ENCODE results near the gene CHMP1B.

The CHMP1B gene, protein sequence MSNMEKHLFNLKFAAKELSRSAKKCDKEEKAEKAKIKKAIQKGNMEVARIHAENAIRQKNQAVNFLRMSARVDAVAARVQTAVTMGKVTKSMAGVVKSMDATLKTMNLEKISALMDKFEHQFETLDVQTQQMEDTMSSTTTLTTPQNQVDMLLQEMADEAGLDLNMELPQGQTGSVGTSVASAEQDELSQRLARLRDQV
- total RNA-seq, result 263 to 394 (median 301) reads per million in 4 donors

DNA sequence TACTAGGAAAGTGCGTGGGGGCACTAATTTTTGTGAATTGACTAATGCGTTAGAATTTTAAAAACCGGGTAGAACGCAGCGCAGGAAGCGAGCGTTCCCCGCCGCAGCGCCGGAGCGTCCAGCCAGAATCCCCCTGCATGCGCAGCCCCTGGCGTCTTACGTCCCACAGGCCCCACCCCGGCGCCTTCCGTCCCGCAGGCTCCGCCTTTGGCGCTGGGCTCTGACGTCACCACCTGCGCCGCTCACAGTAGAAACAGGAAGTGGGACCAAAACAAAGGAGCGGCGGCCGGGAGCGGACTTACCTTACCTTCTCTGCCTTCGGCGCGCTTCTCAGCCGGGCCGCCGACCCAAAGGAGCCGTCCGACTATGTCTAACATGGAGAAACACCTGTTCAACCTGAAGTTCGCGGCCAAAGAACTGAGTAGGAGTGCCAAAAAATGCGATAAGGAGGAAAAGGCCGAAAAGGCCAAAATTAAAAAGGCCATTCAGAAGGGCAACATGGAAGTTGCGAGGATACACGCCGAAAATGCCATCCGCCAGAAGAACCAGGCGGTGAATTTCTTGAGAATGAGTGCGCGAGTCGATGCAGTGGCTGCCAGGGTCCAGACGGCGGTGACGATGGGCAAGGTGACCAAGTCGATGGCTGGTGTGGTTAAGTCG, at the start of gene CHMP1B:
CHMP1B (plus strand) TSS at position 268 of the 660 bp plus-strand sequence; CDS start at position 367, 99 bp downstream.
- DNase-seq, result peak; percentile 90 to 96 (median 95)

DNA sequence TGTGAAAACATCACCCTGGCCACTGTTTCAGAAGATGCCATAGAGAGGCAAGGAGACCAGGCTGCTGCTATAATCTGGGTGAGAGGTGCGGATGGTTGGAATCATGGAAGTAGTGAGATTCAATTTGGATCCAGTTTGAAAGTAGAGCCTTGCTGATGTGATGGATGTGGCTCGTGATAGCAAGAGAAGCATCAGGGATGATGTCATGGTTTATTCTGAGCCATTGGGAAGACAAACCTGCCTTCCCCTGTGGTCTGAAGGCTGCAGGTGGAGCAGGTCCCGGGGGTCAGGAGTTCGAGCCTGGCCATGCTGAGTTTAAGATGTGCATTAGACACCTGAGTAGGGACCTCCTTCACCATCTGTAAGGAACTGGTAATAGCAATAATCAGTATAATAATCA, 49.6 kb upstream of the CHMP1B start:
- no peak for DNase-seq

DNA sequence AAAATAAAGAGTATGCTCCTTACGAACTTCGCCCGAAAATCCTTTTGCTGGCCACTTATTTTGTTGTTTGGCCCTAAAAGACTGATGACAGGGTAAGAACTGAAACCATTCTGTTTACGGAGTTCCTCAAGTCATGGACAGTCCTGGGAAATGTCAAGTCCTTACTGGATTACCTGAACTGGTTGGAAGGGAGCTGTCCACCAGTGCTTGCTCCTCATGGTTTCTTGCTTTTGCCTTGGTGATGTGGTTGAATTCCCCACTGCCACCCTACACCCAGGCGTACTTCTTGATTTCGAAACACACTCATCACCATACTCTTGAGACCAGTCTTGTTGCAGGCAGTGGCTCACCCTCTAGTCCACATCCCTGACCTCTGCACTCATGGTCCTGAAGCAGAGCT, 49.1 kb upstream of the CHMP1B start:
- no peak for DNase-seq

DNA sequence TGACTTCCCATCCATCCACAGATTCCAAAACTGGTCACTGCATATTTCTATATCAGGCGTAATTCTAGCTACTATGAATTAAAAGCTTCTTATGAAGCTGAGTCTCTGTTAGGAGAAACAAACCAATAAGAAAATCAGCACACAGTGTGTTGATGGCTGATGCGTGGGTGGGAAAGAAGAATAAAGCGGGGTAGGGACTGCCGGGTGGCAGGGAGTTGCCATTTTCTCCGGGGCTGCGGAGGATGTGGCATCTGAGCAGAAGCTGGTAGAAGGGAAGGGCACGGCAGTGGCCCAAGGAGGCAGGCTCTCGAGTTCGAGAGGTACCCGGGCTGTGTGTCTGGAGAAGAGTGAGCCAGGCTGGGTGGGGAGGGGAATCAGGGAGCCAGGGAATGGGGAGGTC, 48.6 kb upstream of the CHMP1B start:
- no peak for DNase-seq

DNA sequence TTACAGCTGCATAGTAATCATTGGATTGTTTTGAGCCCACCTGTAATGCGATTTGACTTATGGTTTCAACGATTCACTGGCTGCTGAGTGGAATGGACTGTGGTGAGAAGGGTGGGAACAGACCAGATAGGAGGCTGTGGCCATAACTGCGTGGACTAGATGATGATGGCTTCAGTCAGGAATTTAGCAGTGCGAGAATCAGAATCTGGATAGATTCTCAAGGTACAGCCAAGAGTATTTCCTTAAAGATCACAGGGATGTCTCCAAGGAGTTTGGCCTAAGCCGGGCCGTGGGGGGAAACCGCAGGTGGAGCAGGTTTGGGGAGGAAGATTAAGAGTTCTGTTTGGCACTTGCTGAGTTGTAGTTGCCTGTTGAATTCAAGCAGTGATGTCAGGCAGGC, 44.0 kb upstream of the CHMP1B start:
- DNase-seq, result no peak

DNA sequence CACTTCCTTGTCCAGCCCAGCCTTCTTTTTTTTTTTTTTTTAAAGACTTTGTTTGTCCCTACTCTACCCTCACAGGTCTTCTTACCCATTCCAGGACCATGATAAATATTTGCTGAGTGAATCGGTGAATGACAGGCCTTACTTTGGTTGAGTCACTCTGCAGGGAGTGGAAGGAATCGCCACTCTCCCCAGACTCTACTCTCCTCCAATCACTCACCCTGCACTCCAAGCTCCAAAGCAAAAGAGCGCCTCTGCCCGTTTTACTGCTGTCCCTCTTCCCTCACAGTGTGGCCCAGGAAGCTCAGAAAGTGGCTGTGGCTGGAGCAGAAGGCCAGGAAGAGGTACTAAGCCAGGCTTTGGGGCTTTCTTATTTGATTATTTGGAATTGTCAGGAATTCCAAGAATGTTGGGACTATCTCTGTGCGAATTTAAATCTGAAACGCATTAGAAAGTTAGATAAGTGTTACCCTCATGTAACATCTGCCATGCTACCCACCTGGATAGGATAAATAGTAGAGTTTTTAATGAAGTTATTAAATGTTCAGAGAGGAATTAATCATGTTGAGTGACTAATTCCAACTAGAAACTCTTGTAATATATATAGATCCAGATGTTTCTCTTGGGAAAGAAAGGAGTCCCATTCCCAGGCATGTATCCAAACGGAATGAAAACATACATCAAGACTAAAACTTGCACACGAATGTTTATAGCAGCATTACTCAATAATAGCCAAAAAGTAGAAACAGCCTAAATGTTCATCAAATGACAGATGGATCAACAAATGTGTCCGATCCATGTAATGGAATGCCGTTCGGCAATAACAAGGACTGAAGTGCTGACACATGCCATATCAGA, 43.0 kb upstream of the CHMP1B start:
- no peak for DNase-seq

DNA sequence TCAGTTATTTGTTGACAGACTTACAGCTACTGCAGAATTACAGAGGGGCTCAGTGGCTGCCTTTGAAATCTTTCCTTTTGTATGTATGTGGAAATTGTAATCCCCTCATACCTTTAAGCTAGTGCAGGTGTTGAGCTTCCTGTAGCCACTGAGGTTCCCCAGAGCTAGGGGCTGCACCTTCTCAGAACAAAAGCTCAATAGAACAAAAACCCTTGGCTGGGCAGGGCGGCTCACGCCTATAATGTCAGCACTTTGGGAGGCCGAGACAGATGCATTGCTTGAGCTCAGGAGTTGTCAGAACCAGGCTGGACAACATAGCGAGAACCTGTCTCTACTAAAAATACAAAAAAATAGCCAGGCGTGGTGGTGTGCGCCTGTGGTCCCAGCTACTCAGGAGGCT, 41.3 kb upstream of the CHMP1B start:
- DNase-seq, result no peak

DNA sequence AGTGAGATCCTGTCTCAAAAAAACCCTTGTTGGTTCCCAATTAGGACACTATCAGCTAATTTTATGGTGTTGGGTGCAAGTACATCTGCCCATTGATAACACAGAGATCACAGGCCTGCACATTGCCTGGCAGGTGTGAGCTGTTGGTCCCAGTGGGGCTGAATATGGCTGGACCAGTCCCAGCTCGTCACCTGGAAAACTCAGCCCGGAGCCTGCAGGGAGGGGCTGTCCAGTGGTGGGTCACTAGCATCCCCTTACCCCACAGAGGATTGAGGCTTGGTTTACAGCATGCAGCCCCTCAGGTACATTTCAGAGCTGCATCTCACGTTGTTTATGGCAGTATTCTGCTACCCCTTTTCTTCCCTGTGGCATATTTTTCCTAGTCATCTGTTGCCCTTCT, 40.8 kb upstream of the CHMP1B start:
- no peak for DNase-seq

DNA sequence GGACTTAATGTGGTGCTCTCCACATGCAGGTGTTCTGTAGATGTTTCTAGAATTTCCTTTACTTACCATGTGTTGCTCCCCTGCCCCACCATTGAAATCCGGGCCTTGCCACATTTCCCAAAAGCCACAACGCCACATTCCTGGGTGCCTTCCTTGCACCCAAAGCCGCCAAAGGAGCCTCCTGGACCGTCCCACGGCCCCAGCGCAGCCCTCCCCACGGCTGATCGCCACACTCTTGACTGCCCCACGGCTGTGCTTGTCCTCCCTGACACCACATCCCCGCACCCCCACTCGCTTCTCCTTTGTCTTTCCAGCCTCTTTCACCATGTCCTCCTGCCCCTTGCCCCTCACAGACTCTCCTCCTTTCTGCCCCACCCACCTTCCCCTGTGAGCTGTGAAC, 40.2 kb upstream of the CHMP1B start:
- no peak for DNase-seq

DNA sequence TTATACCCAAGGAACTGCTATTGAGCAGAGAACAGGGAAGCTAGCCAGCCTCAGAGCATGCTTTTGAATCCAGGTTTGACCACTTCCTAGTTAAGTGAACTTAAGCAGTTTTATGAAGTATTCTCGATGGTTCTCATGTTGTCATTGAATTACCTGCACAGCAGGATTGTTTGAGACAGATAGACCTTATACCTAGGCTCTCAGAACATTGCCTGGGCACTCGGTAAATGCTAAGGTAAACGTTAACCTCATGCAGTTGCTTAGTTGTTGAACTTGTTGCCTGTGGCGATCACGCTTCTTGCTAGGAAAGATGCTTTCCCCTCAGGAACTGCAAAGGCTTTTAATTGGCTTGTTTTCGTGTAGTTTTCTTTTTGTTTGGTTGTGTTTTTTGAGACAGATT, 34.0 kb upstream of the CHMP1B start:
- DNase-seq, result no peak

DNA sequence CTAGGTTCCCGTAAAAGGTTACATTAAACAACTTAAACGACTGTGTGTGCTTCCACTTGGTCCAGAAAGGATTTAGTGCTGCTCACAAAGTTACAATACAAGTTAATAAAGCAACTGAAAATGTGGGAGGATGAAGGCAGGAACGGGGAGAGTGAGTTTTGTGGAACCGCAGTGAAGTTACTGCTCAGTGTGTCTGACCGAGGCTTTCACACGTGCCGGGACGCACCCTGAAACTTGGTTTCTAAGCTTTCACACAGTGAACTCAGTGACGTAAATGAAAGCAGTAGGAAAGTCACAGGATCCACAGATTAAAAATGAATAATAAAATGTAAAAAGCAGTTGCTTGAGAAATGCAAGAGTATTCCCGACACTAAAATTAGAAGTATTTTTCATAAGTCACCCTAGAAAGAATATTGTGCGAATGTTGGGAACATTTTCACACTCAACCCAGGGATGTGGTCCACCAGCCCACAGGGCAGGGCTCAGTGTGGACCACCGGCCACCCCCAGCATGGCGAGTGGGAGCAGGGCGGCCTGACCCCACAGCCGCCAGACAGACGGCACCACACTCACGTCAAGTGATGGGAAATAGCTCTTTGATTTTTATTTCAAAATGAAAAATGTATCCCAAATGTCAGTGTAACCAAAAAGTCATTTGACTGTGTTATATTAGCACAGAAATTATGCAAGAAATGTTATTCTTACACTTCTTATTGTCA, 32.6 kb upstream of the CHMP1B start:
- DNase-seq, result no peak

DNA sequence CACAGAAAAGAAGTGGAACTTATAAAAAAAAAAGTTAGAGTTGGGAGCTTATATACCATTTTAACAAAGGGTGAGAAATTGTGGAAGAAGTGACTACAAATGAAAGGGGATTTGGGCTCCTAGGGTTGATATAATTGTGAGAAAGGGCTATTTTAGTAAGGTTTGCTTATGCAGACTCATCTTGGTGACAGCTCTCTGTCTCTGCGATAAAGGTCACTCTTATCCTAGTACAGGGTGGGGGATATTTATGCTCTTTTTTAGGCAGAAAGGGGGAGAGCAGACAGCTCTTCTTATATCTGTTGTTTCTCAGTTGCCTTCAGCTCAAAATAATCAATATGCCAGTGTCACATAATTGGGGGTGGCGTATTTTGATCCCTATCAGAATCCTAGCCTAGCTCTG, 31.3 kb upstream of the CHMP1B start:
- no peak for DNase-seq

DNA sequence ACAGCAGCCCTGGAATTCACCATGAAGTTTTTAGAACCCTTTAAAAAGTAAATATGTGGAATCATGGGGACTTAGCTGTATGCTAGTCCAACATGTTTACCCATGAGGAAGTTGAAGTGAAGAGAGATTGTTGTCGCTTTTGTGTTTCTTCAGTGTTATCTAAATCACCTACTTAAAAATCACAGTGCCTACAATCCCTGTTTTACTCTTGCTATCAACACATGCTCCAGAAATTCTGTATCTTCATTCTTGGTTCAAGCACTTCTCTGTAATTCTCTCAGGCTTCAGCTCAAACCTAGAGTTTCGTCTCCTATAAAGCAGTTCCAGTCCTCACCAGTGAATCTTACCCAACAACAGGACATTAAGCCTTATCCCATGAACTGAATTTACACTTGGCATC, 30.5 kb upstream of the CHMP1B start:
- DNase-seq, result no peak

DNA sequence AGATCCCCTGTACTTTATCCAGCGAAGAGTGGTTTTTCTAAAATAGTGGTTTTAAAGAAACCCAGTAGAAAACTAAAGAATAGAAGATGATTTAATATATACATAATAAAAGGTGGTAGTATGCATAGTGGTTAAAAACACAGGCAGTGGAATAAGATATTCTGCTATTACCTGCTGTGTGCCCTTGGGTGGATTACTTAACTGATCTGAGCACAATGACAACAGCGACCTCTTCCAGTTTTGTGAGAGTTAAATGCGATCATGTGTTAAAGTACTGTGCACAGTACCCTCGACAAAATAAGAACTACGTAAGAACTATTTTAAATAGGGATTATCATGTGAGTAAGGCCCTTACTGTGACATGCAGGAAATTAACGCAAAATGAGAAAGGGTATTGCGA, 30.0 kb upstream of the CHMP1B start:
- DNase-seq, result no peak

DNA sequence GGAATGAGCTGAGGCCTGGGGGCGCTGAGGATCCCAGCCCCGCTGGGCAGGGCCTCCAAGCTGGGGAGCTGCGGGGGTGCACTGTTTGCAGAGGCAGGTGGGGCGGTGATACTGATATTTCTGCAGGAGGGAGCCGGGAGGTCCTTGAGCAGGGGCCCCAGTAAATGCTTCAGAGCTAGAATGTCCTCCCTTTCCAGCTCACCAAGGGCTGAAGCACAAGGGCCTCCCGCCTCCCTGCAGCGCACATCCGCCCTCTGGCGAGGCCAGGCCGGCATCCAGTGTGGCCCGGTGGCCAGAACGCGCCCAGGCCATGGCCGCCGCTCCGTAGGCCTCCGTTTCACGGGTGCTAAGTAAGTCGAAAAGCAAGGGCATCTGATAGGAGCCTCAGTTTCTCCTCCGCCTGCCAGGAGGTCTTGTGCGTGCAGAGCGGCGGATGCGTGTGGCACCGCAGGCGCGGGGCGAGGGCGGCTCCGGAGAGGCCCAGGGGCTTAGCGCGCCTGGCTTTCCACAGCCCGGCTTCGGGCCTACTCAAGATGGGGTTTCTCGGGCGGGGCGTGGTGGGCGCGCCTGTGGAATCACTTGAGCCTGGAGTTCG, 29.5 kb upstream of the CHMP1B start:
- DNase-seq, result no peak

DNA sequence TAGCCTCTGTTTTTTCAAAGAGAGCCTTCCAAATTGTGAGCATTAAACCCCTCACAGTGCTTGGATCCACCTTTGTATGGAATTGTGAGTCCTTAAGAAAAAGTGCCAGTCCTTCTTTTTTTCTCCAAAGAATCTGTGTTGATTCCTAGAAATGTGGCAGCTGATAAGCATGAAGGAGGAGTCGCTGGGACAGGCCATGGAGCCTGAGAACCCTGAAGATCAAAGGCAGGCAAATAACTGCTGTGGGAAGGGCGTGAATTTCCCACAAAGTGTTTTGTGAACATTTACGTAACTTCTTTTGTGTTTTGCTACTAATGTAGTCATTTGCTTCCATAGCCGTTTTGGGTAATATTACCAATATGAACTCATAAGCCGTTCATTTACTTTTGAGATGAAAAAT, 27.7 kb upstream of the CHMP1B start:
- no peak for DNase-seq

DNA sequence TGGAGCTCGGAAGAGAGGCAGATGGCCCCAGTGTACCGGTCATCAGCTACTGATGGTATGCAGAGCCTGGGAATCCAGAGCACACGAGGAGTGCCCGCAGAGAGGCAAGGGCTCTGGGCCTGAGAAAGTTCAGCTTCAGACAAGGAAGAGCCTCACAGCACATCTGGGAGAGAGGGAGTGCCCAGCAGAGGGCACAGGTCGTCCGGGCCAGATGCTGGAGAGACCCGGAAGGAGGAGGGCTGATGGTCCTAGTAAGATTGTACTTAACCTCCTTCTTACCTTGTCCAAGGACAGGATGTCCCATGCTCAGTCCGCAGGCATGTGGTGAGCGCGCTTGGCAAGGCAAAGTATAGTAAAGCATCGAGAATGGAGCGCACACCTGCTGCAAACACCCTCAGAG, 24.4 kb upstream of the CHMP1B start:
- DNase-seq, result no peak

DNA sequence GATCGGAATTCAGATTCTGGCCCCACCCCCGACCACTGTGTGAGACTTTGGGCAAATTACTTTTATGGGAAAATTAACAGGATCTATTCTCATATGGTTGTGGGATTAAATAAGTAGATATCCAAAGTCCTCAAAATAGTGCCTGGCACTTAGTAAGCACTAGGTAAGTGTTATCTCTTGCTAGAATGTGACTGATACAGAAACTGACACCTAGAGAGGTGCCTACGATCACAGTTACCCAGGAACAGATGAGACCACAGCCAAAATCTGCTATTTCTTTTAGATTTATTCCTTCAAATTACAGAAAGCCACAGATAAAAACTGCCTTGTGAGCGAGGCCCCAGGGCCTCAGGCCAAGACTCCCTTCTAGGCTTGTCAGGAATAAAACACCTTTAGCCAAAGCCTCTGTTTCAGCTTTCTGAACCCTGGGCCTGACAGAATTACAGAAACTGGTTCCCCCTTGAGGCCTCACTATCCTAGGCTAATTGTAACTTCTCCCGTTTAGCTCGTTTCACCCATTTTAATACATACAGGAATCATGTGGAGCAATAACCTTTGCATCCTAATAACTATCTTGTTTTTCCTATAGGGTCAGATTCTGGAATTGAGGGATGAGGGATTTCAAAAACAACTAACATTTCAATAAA, 22.3 kb upstream of the CHMP1B start:
- peak in 1 of 5 donors; percentile 21 for DNase-seq

DNA sequence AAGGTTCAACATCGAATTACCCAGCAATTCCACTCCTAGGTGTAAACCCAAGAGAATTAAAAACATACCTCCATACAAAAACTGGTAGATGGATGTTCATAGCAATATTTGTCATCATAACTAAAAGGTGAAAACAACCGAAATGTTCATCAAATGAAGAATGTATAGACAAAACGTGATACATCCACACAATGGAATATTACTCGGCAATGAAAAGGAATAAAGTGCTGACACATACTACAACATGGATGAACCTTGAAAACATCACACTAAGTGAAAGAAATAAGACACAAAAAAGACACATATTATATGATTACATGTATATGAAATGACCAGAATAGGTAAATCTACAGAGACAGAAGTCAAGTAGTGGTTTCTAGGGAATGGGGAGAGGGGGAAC, 20.6 kb upstream of the CHMP1B start:
- DNase-seq, result no peak

DNA sequence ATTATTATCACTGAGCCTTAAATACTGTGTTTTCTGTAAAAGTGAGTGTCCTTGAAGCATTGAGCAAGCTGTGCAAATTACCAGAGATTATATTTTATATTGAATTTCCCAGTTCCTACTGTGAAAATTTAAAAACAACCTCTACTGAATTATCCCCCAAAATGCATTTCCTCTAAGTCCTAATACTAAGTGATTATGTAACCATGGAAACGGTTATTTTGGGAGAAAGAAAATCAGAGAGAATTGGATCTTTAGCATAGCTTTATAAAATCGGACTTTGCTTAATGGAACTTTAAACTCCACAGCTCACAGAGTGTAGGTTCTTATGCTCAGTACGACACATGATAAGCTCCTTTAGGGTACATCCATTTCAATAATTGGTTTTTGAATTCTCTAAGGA, 19.3 kb upstream of the CHMP1B start:
- no peak for DNase-seq

DNA sequence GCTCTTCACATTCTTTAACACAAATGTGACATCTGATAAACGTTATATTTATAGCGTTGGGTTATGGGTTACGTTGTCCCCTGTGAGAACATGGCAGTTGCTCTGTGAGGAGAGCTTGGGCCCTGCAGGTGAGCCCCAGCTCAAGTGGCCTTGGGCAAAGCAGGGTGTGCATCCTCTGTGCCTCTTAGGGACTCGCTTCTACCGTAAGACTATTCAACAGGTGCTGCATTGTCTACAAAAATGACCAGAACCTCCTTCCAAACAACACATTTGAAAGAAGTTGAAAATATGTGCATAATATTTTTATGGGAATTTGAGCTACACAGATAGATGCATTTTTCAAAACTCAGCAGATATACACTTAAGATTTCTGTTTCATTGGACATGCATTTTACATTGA, 16.4 kb upstream of the CHMP1B start:
- no peak for DNase-seq

DNA sequence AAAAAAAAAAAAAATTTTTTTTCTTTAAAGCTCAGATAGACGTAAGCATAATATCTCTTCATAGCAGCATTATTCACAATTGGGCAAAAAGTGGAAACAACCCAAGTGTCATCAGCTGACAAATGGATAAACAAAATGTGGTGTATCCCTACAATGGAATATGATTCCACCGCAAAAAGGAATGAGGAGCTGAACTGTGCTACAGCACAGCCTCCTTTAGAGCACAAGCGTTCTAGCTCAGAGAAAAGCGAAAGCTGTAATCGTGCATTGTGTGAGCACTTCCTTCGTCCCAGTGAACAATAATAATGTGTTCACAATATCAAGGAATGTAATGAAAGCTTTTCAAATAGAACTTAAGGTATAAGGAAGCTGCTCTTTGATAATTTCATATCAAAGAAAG, 11.7 kb upstream of the CHMP1B start:
- no peak for DNase-seq
